Ammon's horn (tissue), 1 donor: Measurements from ENCODE around the gene TC2N.
"Not testable (repeated sequence)": the region's sequence is repeated elsewhere in the genome, so short reads cannot be mapped to it uniquely, and the experiment has no call there.

Experiments
- DNase-seq: peaks from one replicate; pipeline ENCODE4 v3.0.0-alpha.2; 2016; ENCODE audit warnings: low spot score

Gene TC2N

GRCh38 chr14:91835197-91835919 is 32.0 kb downstream of the TC2N start:
- no peak for DNase-seq

GRCh38 chr14:91834571-91834970 is 32.8 kb downstream of the TC2N start:
- DNase-seq: no peak

- DNase-seq: no peak
Measured at GRCh38 chr14:91831337-91831736, 36.0 kb downstream of the TC2N start.

- no peak for DNase-seq
Measured at GRCh38 chr14:91830777-91831176, 36.6 kb downstream of the TC2N start.

GRCh38 chr14:91829511-91829910 is 37.8 kb downstream of the TC2N start:
- no peak for DNase-seq

- no peak for DNase-seq
Measured at GRCh38 chr14:91827746-91828145, 39.6 kb downstream of the TC2N start.

GRCh38 chr14:91817566-91818325 is 49.6 kb downstream of the TC2N start:
- no peak for DNase-seq

- no peak for DNase-seq
Measured at GRCh38 chr14:91814317-91814716, 53.0 kb downstream of the TC2N start.

GRCh38 chr14:91810699-91811098 is 56.6 kb downstream of the TC2N start:
- no peak for DNase-seq

- no peak for DNase-seq
Measured at GRCh38 chr14:91806716-91807115, 60.6 kb downstream of the TC2N start.

- DNase-seq: not testable (repeated sequence)
Measured at GRCh38 chr14:91806094-91806493, 61.2 kb downstream of the TC2N start.

GRCh38 chr14:91805659-91806058 is 61.7 kb downstream of the TC2N start:
- no peak for DNase-seq

- DNase-seq: no peak
Measured at GRCh38 chr14:91801358-91801757, 66.0 kb downstream of the TC2N start.

- no peak for DNase-seq
Measured at GRCh38 chr14:91796617-91797347, 70.6 kb downstream of the TC2N start.

- DNase-seq: no peak
Measured at GRCh38 chr14:91793704-91794103, 73.6 kb downstream of the TC2N start.

GRCh38 chr14:91786188-91786587 is 81.1 kb downstream of the TC2N start:
- no peak for DNase-seq

GRCh38 chr14:91780452-91780851 is 86.9 kb downstream of the TC2N start:
- no peak for DNase-seq

- no peak for DNase-seq
Measured at GRCh38 chr14:91778217-91778616, 89.1 kb downstream of the TC2N start.

- no peak for DNase-seq
Measured at GRCh38 chr14:91774140-91775096, 92.9 kb downstream of the TC2N start.

- DNase-seq: no peak
Measured at GRCh38 chr14:91770185-91770584, 97.2 kb downstream of the TC2N start.

- DNase-seq: no peak
Measured at GRCh38 chr14:91755570-91756295, 111.6 kb downstream of the TC2N start.
